Suppressor macrophage treated with lipopolysaccharide for 4 hours (primary cell): ENCODE data around the gene DIP2B.

Experiments
- DNase-seq: peaks from one replicate; pipeline ENCODE4 v3.0.0-alpha.2; 2020

The DIP2B gene

DNA sequence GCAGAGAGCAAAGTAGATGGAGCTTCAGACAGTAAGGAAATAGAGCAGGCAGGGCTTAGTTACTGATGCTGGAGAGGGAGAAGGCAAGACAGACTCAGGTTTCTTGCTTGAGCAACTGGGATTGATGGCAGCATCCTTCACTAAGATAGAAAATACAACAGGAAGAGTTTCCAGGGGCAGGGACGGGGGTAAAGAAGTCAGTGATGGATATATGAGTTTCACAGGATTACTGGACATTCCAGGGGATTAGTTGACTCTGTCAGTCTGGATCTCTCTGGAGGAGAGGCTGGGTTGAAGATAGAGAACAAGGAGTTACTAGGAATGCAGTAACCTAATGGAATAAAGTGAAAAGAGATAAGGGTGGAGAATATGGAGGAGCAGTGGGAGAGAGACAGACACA lies 184.7 kb downstream of the DIP2B start:
- no peak for DNase-seq

GRCh38 chr12:50690925-50691324 lies 186.1 kb downstream of the DIP2B start:
- DNase-seq, result no peak

GRCh38 chr12:50695961-50696360 lies 191.2 kb downstream of the DIP2B start:
- DNase-seq, result peak; percentile 6

GRCh38 chr12:50696931-50697330 lies 192.1 kb downstream of the DIP2B start:
- no peak for DNase-seq

DNA sequence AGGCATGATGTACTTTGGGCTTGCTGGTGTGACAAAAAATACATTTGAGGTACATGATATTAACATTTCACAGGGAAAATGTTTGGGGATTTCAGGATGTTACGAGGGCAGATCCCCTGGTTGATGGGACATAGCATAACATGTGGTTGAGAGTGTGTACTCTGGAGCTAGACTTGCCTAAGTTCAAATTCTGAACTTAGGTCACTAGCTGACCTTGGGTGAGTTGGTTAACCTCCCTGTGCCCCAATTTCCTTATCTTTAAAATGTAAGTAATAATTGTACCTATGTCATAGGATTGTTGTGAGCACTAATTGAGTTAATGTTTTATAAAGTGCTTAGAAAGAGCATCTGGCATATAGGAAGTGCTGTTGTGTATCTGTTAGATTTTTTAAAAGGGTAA lies 194.4 kb downstream of the DIP2B start:
- no peak for DNase-seq

- no peak for DNase-seq
Observed at GRCh38 chr12:50699940-50700339, 195.2 kb downstream of the DIP2B start.

GRCh38 chr12:50706606-50707005 lies 201.8 kb downstream of the DIP2B start:
- DNase-seq, result no peak

- no peak for DNase-seq
Observed at GRCh38 chr12:50707396-50707795, 202.6 kb downstream of the DIP2B start.

- DNase-seq, result no peak
Observed at GRCh38 chr12:50708631-50709030, 203.8 kb downstream of the DIP2B start.

GRCh38 chr12:50711121-50711520 lies 206.3 kb downstream of the DIP2B start:
- no peak for DNase-seq

DNA sequence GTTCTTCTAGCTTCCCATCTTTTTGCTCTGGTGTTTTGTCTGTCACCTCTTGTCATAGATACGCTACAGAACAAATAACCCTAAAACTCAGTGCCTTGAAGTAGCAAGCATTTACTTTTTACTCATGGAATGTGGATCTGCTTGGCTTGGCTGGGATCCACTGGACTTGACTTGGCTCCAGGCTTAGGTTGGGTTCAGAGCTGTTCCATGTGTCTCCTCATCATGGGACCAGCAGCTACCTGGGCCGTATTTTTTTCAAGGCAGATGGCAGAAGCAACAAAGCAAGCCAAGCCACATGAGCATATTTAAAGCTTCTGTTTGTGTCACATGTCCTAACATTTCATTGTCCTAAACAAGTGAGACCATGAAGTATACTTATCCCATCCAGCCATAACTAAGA lies 210.4 kb downstream of the DIP2B start:
- no peak for DNase-seq

DNA sequence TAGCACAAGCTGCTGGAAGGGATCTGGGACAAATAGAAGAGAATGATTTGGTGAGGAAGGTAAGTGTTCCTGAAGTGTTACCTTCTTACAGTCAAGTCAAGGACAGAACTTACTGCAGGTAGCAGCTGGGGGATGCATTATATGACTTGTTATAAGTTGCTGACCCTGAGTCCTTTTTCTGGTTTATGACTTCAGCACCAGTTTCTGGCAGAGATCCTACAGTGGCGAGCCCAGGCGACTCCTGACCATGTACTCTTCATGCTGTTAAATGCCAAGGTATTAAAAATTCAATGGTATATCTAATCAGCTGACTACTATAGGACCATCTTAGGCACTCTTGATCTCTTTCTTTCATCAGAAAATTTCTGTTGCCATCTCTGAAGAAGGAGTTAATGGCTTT lies 214.0 kb downstream of the DIP2B start:
- no peak for DNase-seq

GRCh38 chr12:50720085-50720484 lies 215.3 kb downstream of the DIP2B start:
- DNase-seq, result no peak

GRCh38 chr12:50720501-50720900 lies 215.7 kb downstream of the DIP2B start:
- DNase-seq, result no peak

DNA sequence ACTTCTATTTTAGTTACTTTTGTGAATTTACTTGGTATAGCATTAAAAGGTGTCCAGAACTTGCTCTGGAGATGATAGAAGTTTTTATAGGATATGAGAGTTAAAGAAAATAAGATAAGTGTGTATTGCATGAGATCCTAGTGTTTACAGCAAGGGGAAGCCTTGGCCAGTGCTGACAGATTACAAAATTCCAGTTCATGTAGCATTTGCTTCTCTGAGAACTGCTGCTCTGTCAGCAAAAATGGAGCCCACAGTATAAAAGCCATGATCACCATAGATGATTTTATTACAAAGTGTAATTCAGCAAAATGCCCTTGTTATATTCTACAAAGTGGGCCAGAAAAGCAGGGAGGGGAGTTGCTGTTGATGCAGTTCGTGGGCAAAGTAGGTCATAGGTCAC lies 219.1 kb downstream of the DIP2B start:
- no peak for DNase-seq

- DNase-seq, result no peak
Observed at GRCh38 chr12:50725011-50725942, 220.5 kb downstream of the DIP2B start.

GRCh38 chr12:50727466-50727865 lies 222.7 kb downstream of the DIP2B start:
- DNase-seq, result no peak

DNA sequence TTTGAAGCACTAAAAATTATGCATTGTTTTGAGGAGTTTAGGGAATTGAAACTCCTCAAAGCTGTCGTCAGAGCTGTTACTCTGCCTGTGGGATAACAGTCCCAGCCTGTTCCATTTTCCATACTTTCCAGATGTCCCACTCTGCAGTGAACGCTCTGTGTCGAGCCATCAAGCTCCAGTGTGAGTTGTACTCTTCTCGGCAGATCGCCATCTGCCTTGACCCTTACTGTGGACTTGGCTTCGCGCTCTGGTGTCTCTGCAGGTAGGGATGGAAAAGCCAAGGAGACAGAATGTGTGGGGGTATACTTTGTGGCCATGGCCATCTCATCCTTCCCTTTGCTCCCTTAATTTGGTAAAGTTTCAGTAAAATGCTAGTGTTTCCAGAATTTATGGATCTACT lies 223.6 kb downstream of the DIP2B start:
- no peak for DNase-seq

GRCh38 chr12:50728841-50729240 lies 224.1 kb downstream of the DIP2B start:
- DNase-seq, result no peak

DNA sequence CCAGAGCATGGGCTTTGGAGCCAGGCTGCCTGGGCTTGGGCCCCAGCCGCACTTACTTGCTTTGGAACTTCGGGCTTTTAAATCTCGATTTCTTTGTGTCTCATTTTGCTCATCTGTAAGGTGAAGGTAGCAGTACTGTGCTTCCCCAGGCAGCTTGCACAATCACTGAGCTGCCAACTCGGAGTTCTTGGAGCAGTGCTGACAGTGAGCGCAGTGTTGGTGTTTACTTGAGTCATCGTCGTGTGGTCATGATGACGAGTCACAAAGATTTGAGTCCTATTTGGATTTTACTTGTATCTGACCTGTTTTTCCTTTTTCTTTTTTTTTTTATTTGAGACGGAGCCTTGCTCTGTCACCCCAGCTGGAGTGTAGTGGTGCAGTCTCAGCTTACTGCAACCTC lies 227.8 kb downstream of the DIP2B start:
- peak; percentile 39 for DNase-seq

GRCh38 chr12:50733706-50734105 lies 228.9 kb downstream of the DIP2B start:
- no peak for DNase-seq

GRCh38 chr12:50734409-50735263 lies 229.9 kb downstream of the DIP2B start:
- no peak for DNase-seq

DNA sequence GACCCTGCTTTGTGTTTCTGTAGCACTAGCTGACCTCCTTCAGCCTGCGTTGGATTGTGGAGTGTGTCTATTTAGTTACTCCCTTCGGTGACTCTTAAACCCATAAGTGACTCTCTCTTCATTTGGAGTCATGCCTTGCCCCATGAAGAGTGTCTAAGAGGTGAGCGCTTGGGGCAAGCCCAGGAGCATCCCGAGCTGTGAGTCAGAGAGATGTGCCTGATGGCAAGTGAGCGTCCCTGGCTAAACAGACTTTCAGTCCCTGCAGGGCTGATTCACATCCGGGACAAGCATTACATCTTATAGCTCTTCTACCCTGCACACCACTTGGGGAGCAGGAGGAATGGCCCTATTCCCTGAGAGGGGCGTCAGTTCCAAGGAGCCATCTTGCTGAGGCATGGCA lies 234.8 kb downstream of the DIP2B start:
- DNase-seq, result no peak

GRCh38 chr12:50740307-50740706 lies 235.5 kb downstream of the DIP2B start:
- no peak for DNase-seq
